CD4-positive, alpha-beta memory T cell (primary cell): ENCODE data around the gene TMEM119. TPM values are rescaled to one million over a fixed set of nuclear protein-coding genes. Genes with fewer than 3 reads are reported as not detected.
A peak's percentile ranks its signal among the peaks of the same experiment; 100 is the strongest.

Experiments used
- CTCF ChIA-PET: fragments of 350-600 bp; sonication (Branson Sonifier 250); formaldehyde crosslinking; loops from one replicate; lab custom pipeline; 2021; ENCODE audit warnings: inconsistent platforms; ENCODE audit not compliant: partially characterized antibody; lab: Charles Lee
- POLR2A ChIA-PET: fragments of 350-600 bp; sonication (Branson Sonifier 250); formaldehyde crosslinking; loops from one replicate; lab custom pipeline; 2021; ENCODE audit not compliant: partially characterized antibody; lab: Charles Lee
- DNase-seq, 5 donors: peaks; one replicate each; pipeline versions ENCODE4 v3.0.0 to v3.0.0-alpha.2; 2020 to 2022; ENCODE audit warnings: mixed read lengths in 1 of 5
- H3K27ac ChIP-seq: one replicate; pipeline ENCODE4 v1.7.0; 2013; ENCODE audit warnings: low read depth, low read length
- H3K27me3 ChIP-seq: 2 replicates; pipeline ENCODE4 v1.7.0; 2013; ENCODE audit warnings: mild to moderate bottlenecking, low read length, moderate library complexity; ENCODE audit not compliant: insufficient read depth
- H3K36me3 ChIP-seq: 2 replicates; pipeline ENCODE4 v1.7.0; 2013; ENCODE audit warnings: mild to moderate bottlenecking, low read length, moderate library complexity; ENCODE audit not compliant: insufficient read depth
- H3K4me1 ChIP-seq: 2 replicates; pipeline ENCODE4 v1.7.0; 2013; ENCODE audit warnings: mild to moderate bottlenecking, low read length, moderate library complexity; ENCODE audit not compliant: insufficient read depth
- H3K4me3 ChIP-seq, 2 donors: one replicate each; pipeline ENCODE4 v1.7.0; 2013; ENCODE audit warnings: low read length in 2 of 2, mild to moderate bottlenecking in 1 of 2
- H3K9me3 ChIP-seq, 2 donors: one replicate each; pipeline ENCODE4 v1.7.0; 2013; ENCODE audit warnings: low read length in 2 of 2, control low read depth in 1 of 2; ENCODE audit not compliant: control insufficient read depth in 1 of 2
- H3K27ac Mint-ChIP-seq, 7 donors: one replicate each; pipeline ENCODE4 v1.8.0; 2020 to 2021; ENCODE audit warnings: mixed read lengths in 7 of 7, mild to moderate bottlenecking in 6 of 7, inconsistent platforms in 3 of 7, moderate library complexity in 3 of 7
- H3K27me3 Mint-ChIP-seq, 2 donors: one replicate each; pipeline ENCODE4 v1.8.0; 2020 to 2021; ENCODE audit warnings: mixed read lengths in 2 of 2
- H3K36me3 Mint-ChIP-seq, 2 donors: one replicate each; pipeline ENCODE4 v1.8.0; 2020 to 2021; ENCODE audit warnings: mixed read lengths in 2 of 2, inconsistent platforms in 1 of 2, mild to moderate bottlenecking in 1 of 2
- H3K4me1 Mint-ChIP-seq, 4 donors: one replicate each; pipeline ENCODE4 v1.8.0; 2020 to 2021; ENCODE audit warnings: mixed read lengths in 4 of 4, mild to moderate bottlenecking in 1 of 4
- H3K4me3 Mint-ChIP-seq, 8 donors: one replicate each; pipeline ENCODE4 v1.8.0; 2020 to 2021; ENCODE audit warnings: mixed read lengths in 8 of 8, mild to moderate bottlenecking in 7 of 8, moderate library complexity in 6 of 8, inconsistent platforms in 3 of 8
- H3K9me3 Mint-ChIP-seq, 8 donors: one replicate each; pipeline ENCODE4 v1.8.0; 2020 to 2021; ENCODE audit warnings: mixed read lengths in 8 of 8, mild to moderate bottlenecking in 5 of 8, inconsistent platforms in 3 of 8, moderate library complexity in 1 of 8
- intact Hi-C: fragments of 100-400 bp; cut with micrococcal nuclease; formaldehyde crosslinking; loops from one replicate; pipeline ENCODE4 v1.15.1; 2023
- polyA plus RNA-seq, 2 donors: library from polyadenylated mRNA; unstranded; fragments of 300-500 nt; fragmentation: Illumina TruSeq; gene quantifications; one replicate each; pipeline ENCODE4 v1.2.3, GENCODE V29; 2021
- total RNA-seq, 2 experiments: library from RNA; stranded (reverse); gene quantifications; one replicate each; pipeline ENCODE4 v1.2.3, GENCODE V29; 2021

The TMEM119 gene
- total and polyA plus RNA-seq, 4 experiments from 2014 or later = 0.30 to 0.58 (median 0.42) TPM; not detected in 1

DNA sequence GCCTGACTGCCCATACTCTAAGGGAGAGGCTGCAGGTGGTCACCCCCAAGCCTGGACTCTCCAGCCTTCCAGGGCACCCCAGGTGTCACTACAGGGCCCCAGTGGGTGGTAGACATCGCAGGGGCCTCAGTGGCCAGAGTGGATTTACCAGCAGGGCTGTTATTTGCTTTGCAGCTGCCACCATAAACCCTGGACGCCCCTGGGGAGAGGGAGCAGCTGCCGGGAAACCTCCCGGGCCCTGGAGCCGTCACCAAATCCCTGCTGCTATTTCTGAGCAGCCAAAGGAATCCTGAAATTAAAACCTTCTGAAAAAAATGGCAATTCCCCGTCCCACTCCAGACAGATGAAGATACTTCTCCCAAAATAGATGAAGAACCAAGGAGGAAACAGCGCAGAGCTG lies 13.9 kb downstream of the TMEM119 start:
- Mint-ChIP-seq H3K4me3 (no peak overlapping the region), H3K36me3 (no peaks in the 10 kb centered on the region), H3K9me3 (no peaks in the 10 kb centered on the region), H3K4me1 (peaks cover 0 to 1% (median under 1%) of the 10 kb centered on the region in 4 donors), H3K27ac (no peak overlapping the region), H3K27me3 (peaks cover 0 to 1% of the 10 kb centered on the region in 2 donors)
- H3K4me1 ChIP-seq = no peaks in the 10 kb centered on the region
- H3K4me3 ChIP-seq = no peak overlapping the region
- ChIA-PET CTCF (no interaction called here), POLR2A (no interaction called here)
- no peak for DNase-seq
- no peaks in the 10 kb centered on the region for H3K27me3 ChIP-seq
- H3K36me3 ChIP-seq = no peaks in the 10 kb centered on the region
- H3K9me3 ChIP-seq = no peaks in the 10 kb centered on the region
- intact Hi-C loops = no loop called here
- no peak overlapping the region for H3K27ac ChIP-seq

DNA sequence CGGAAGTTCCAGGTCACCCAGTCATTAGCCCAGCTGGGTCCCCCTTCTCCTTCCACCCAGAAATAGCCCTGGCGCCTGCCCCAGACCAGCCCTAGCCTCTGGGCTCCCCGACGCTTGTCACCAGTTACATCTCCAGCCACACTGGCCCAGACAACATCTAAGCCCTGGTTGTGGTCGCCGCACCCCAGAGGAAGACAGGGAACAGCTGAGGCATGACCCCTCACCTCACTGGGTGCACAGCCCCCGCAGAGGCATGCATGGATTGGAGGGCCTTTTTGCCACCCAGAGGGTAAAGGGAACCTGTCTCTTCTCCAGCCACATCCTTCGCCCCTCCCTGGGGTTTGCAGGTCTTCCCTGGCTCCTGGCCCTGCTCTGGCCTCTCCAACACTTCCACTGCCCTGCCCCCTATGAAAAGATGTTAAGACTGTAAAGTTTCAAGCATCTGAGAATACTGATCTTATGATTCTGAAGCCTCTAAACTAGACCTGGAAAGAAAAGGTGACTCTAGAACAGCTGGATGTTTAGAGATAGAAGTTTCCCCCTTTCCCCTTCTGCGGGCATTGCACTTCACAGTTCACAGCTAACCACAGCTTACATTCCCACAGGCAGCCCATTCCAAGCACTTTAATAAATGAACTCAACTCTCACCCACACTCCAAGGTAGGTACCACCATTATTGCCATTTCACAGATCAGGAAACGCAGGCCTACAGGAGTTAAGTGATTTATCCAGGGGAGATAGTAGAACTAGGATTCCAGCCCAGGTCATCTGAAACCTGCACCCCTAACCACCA lies 14.7 kb downstream of the TMEM119 start:
- Histone ChIP-seq H3K4me1 (no peaks in the 10 kb centered on the region), H3K36me3 (no peaks in the 10 kb centered on the region), H3K9me3 (no peaks in the 10 kb centered on the region), H3K4me3 (no peak overlapping the region), H3K27me3 (no peaks in the 10 kb centered on the region), H3K27ac (no peak overlapping the region)
- POLR2A ChIA-PET = no interaction called here
- Mint-ChIP-seq H3K27ac (peak overlapping the region in 1 of 7 donors; percentile 76), H3K27me3 (peaks cover 0 to 1% of the 10 kb centered on the region in 2 donors), H3K4me3 (no peak overlapping the region), H3K9me3 (peaks cover 0 to 1% (median 0%) of the 10 kb centered on the region in 8 donors), H3K36me3 (no peaks in the 10 kb centered on the region), H3K4me1 (peaks cover 0 to 6% (median under 1%) of the 10 kb centered on the region in 4 donors)
- intact Hi-C loops = no loop called here
- no peak for DNase-seq
- CTCF ChIA-PET = interaction anchor here (1.0 to 1.4 kb wide), 2 partner anchors 35 to 81 kb away, joined by 3 to 7 read pairs; no protein-coding TSS in a partner anchor

DNA sequence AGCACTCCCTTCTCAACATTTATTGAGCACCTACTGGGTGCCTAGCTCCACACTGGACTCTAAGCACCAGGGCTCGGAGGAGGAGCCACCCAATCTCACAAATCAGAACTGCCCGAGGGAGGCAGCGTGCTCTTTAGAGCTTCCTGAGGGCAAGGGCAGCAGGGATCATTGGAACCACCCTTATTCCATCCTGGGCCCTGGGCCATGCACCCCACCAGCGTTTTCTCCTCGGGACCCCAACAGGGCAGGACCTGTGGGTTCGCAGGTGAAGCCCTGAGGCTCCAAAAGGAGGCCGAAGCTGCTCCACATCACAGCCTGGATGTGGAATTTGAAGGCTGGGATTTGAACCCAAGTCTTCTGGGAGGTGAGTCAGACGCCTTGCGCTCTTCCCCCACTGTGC lies 15.4 kb downstream of the TMEM119 start:
- no peaks in the 10 kb centered on the region for H3K9me3 ChIP-seq
- peaks cover 0 to 1% of the 10 kb centered on the region in 2 donors for H3K27me3 Mint-ChIP-seq
- POLR2A ChIA-PET = no interaction called here
- DNase-seq = no peak
- H3K4me1 ChIP-seq = no peaks in the 10 kb centered on the region
- peaks cover 0 to 1% (median 0%) of the 10 kb centered on the region in 8 donors for H3K9me3 Mint-ChIP-seq
- CTCF ChIA-PET = interaction anchor here (1.0 to 1.4 kb wide), 2 partner anchors 35 to 81 kb away, joined by 3 to 7 read pairs; no protein-coding TSS in a partner anchor
- H3K36me3 Mint-ChIP-seq = no peaks in the 10 kb centered on the region
- H3K27ac Mint-ChIP-seq = no peak overlapping the region
- no peaks in the 10 kb centered on the region for H3K36me3 ChIP-seq
- H3K27ac ChIP-seq = no peak overlapping the region
- no peaks in the 10 kb centered on the region for H3K27me3 ChIP-seq
- H3K4me3 Mint-ChIP-seq = no peak overlapping the region
- H3K4me1 Mint-ChIP-seq = peaks cover 0 to 7% (median under 1%) of the 10 kb centered on the region in 4 donors
- intact Hi-C loops = no loop called here
- no peak overlapping the region for H3K4me3 ChIP-seq

DNA sequence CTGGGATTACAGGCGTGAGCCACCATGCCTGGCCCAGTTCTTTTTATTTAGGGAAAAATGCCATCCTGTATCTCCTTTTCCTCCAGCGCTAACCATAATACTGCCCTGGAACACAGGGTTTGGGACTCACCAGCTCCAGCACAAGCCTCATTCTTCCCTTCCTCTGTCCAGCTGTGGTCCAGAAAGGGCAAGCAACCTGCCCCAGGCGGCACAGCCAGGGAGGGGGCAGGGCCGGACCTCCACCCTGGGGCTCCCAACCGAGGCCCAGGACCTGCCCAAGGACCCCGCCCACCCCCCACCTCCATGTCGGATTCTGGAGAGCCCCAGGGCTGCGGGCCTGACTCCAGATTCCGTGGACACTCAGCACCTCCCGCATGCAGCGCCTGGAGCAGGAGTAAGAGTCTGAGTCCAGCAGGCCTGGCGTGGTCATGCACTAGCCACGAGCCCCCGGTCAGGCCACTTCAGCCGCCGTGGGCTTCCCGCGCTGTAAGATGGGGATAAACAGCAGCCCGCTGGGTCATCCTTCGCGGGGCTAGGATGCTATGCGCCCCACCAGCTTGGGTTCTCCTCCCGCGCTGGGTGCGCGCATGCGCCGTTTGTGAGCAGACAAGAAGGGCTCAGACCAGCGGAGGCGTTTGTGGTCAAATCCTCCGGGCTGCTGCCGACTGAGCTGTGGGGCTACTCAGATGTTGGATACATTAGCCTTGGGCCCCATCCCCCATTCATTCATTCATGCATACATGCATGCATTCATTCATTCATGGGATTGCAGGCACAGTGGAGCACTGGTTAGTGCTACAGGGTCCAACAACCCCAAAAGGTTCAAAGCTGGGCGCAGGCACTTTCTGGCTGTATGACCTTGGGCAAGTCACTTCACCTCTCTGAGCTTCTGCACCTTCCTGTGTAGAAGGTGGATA lies 16.3 kb downstream of the TMEM119 start:
- no peaks in the 10 kb centered on the region for H3K36me3 ChIP-seq
- H3K27ac ChIP-seq = no peak overlapping the region
- Mint-ChIP-seq H3K36me3 (no peaks in the 10 kb centered on the region), H3K4me1 (peaks cover 0 to 9% (median 2%) of the 10 kb centered on the region in 4 donors), H3K9me3 (peaks cover 0 to 1% (median 0%) of the 10 kb centered on the region in 8 donors), H3K4me3 (no peak overlapping the region), H3K27me3 (peaks cover 0 to 1% of the 10 kb centered on the region in 2 donors), H3K27ac (no peak overlapping the region)
- no peak for DNase-seq
- H3K9me3 ChIP-seq = no peaks in the 10 kb centered on the region
- ChIA-PET CTCF (interaction anchor here (1.0 to 1.4 kb wide), 2 partner anchors 36 to 82 kb away, joined by 3 to 7 read pairs; no protein-coding TSS in a partner anchor), POLR2A (interaction anchor here (0.7 kb wide), 1 partner anchor 54 kb away, joined by 3 read pairs; no protein-coding TSS in a partner anchor)
- no peaks in the 10 kb centered on the region for H3K27me3 ChIP-seq
- H3K4me3 ChIP-seq = no peak overlapping the region
- intact Hi-C loops = no loop called here
- no peaks in the 10 kb centered on the region for H3K4me1 ChIP-seq

DNA sequence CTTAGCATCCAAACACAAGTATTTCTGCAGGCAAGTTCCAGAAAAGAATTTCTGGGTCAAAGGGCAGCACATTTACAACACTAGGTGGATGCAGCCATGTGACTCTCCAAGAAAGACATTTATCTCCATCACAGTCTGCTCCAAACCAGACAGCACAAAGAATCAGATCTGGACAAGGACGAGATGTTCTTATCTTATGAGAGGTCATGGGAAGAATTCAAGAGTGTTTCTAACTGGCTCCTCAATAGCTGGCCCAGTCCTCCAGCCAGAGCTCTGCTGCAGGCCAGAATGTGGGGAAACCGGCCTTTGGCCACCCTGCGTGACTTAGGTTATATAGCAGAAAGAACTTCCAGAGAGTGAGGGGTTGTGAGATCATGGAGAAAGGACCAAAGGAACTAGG lies 17.4 kb downstream of the TMEM119 start:
- DNase-seq = no peak
- peak overlapping the region in 1 of 7 donors; percentile 24 for H3K27ac Mint-ChIP-seq
- Histone ChIP-seq H3K27ac (no peak overlapping the region), H3K27me3 (no peaks in the 10 kb centered on the region), H3K36me3 (no peaks in the 10 kb centered on the region), H3K4me1 (peaks cover 6% of the 10 kb centered on the region), H3K9me3 (no peaks in the 10 kb centered on the region), H3K4me3 (no peak overlapping the region)
- CTCF ChIA-PET = interaction anchor here (0.7 kb wide), 1 partner anchor 85 kb away, joined by 3 read pairs; no protein-coding TSS in a partner anchor
- POLR2A ChIA-PET = no interaction called here
- peaks cover under 1 to 13% (median 9%) of the 10 kb centered on the region in 4 donors for H3K4me1 Mint-ChIP-seq
- intact Hi-C loops = no loop called here
- peaks cover 0 to 1% (median 0%) of the 10 kb centered on the region in 8 donors for H3K9me3 Mint-ChIP-seq
- H3K4me3 Mint-ChIP-seq = no peak overlapping the region
- H3K36me3 Mint-ChIP-seq = no peaks in the 10 kb centered on the region
- peaks cover 0 to 1% of the 10 kb centered on the region in 2 donors for H3K27me3 Mint-ChIP-seq

DNA sequence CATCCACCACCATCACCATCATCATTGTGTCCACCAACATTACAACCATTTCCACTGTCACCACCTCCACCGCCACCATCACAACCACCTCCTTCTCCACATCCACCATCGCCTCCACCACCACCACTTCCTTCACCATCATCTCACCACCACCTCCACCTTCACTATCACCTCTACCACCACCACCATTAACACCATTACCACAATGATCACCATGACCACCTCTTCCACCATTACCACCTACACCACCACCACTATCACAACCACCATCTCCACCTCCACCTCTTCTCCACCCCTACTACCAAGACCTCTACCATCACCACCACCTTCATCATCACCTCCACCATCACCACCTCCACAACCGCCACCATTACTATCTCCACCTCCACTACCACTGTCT lies 19.1 kb downstream of the TMEM119 start:
- ChIA-PET POLR2A (no interaction called here), CTCF (interaction anchor here (1.1 to 2.4 kb wide), 2 partner anchors 39 kb away, joined by 3 to 12 read pairs; no protein-coding TSS in a partner anchor)
- Mint-ChIP-seq H3K27ac (peak overlapping the region in 4 of 7 donors; percentile 29 to 36 (median 32)), H3K4me3 (no peak overlapping the region), H3K36me3 (no peaks in the 10 kb centered on the region), H3K4me1 (peaks cover 12 to 28% (median 17%) of the 10 kb centered on the region in 4 donors), H3K27me3 (peaks cover 0 to 1% of the 10 kb centered on the region in 2 donors), H3K9me3 (peaks cover 0 to 1% (median 0%) of the 10 kb centered on the region in 8 donors)
- Histone ChIP-seq H3K27ac (no peak overlapping the region), H3K27me3 (no peaks in the 10 kb centered on the region), H3K4me3 (no peak overlapping the region), H3K36me3 (no peaks in the 10 kb centered on the region), H3K4me1 (peaks cover 20% of the 10 kb centered on the region), H3K9me3 (no peaks in the 10 kb centered on the region)
- intact Hi-C loops = no loop called here
- no peak for DNase-seq
